PFSK-1 (cell line): ENCODE data around the gene TNFRSF12A.

Experiments used
- FOXP2 ChIP-seq: optimal IDR thresholded peaks from 2 replicates; pipeline ENCODE3; 2011; ENCODE audit warnings: borderline replicate concordance, control low read depth, inconsistent platforms; ENCODE audit not compliant: insufficient read depth; ENCODE audit errors: extremely low read length, extremely low read depth
- POLR2AphosphoS5 ChIP-seq: IDR thresholded peaks from 2 replicates; pipeline ENCODE4 v1.6.1; 2012; ENCODE audit warnings: low read depth, mild to moderate bottlenecking, control low read depth, low read length, moderate library complexity
- SIN3A ChIP-seq: IDR thresholded peaks from 2 replicates; pipeline ENCODE4 v1.6.1; 2012; ENCODE audit warnings: mild to moderate bottlenecking, low read length, moderate library complexity, borderline replicate concordance; ENCODE audit not compliant: insufficient read depth
- TAF1 ChIP-seq: IDR thresholded peaks from 2 replicates; pipeline ENCODE4 v1.6.1; 2012; ENCODE audit warnings: low read length, control low read depth, borderline replicate concordance; ENCODE audit not compliant: insufficient read depth
- TF ChIP-seq, protein P1 (sequence below), 2 experiments: IDR thresholded peaks; 2 replicates each; pipeline versions ENCODE4 v1.6.1 to v1.8.0; 2011 to 2012; ENCODE audit warnings: low read depth in 2 of 2, low read length in 2 of 2, control low read depth in 1 of 2, inconsistent platforms in 1 of 2, mild to moderate bottlenecking in 1 of 2, moderate library complexity in 1 of 2; ENCODE audit not compliant: insufficient read depth in 1 of 2

Gene TNFRSF12A

DNA sequence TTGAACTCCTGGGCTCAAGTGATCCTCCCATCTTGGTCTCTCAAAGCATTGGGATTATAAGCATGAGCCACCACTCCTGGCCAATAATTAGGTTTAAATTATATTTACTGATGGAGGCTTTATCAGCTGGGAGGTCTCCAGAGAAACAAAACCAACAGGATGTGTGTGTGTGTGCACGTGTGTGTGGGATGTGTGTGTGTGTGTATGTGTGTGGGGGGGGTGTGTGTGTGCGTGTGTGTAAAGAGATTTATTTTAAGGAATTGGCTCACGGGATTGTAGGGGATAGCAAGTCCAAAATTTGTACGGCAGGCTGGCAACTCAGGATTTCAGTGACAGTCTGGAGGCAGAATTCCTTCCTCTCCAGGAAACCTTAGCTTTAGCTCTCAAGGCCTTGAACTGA is 30.8 kb downstream of the TNFRSF12A start:
- TF ChIP-seq TAF1 = no peak
- TF ChIP-seq FOXP2 = no peak
- no peak for TF ChIP-seq POLR2AphosphoS5
- TF ChIP-seq, protein P1, sequence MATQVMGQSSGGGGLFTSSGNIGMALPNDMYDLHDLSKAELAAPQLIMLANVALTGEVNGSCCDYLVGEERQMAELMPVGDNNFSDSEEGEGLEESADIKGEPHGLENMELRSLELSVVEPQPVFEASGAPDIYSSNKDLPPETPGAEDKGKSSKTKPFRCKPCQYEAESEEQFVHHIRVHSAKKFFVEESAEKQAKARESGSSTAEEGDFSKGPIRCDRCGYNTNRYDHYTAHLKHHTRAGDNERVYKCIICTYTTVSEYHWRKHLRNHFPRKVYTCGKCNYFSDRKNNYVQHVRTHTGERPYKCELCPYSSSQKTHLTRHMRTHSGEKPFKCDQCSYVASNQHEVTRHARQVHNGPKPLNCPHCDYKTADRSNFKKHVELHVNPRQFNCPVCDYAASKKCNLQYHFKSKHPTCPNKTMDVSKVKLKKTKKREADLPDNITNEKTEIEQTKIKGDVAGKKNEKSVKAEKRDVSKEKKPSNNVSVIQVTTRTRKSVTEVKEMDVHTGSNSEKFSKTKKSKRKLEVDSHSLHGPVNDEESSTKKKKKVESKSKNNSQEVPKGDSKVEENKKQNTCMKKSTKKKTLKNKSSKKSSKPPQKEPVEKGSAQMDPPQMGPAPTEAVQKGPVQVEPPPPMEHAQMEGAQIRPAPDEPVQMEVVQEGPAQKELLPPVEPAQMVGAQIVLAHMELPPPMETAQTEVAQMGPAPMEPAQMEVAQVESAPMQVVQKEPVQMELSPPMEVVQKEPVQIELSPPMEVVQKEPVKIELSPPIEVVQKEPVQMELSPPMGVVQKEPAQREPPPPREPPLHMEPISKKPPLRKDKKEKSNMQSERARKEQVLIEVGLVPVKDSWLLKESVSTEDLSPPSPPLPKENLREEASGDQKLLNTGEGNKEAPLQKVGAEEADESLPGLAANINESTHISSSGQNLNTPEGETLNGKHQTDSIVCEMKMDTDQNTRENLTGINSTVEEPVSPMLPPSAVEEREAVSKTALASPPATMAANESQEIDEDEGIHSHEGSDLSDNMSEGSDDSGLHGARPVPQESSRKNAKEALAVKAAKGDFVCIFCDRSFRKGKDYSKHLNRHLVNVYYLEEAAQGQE (IDR thresholded peaks at IDR 0.05; ENCODE audit: insufficient read depth in 1 of 2, low read depth in 2 of 2, low read length in 2 of 2) = no peak
- TF ChIP-seq SIN3A = no peak

DNA sequence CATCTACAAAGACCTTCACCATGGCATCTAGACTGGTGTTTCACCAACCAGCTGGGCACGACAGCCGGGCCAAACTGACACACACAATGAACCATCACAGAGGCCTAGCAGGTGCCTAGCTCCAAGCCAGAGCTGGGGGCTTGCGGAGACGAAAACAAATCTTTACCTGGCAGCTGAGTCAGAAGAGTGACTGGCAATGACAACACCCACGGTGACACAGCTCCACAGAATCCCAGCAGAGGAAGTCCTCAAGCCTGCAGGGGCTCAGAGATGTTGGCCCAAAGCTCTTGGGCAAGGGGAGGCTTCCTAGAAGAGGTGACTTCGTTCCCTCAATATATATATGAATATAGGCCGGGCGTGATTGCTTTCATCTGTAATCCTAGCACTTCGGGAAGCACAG is 31.3 kb downstream of the TNFRSF12A start:
- TF ChIP-seq SIN3A (no peak), TAF1 (no peak), FOXP2 (no peak), POLR2AphosphoS5 (no peak)
- TF ChIP-seq, protein P1 (IDR thresholded peaks at IDR 0.05; ENCODE audit: insufficient read depth in 1 of 2, low read depth in 2 of 2, low read length in 2 of 2) = no peak

DNA sequence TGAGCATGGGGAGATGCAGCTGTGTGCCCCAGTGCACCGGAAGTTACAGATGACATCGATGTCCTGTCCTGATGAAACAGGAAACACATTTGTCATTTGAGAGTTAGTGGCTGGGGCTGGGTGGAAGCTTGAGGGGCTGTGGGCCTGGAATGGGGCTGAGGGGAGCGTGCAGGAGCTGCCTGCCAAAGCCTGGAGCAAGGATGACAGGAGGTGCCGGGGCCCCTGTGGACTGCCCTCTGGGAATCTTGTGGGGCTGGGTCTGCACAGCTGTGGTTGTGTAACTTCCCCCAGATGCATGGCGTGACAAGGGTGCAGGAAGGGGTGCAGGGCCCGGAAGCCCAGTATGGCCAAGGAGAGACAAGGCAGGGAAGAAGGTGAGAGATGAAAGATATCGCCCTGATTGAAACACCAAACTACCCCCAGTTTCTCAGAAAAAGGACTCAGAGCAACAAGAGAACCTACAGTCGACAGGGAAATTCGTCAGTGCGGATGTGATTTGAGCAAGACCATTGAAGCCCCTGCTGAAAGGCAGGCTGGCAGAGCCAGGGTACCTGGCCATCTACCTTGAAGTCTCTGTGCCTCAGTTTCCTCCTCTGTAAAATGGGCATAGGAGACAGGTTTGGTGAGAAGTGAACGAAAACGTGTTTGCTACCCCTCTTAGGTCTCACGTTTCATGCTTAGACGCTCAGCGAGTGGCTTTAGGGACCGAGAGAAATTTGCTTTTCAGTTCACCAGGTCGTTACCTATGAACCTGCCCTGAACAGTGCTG is 35.0 kb downstream of the TNFRSF12A start:
- no peak for TF ChIP-seq TAF1
- TF ChIP-seq POLR2AphosphoS5 = no peak
- TF ChIP-seq, protein P1 (IDR thresholded peaks at IDR 0.05; ENCODE audit: insufficient read depth in 1 of 2, low read depth in 2 of 2, low read length in 2 of 2) = no peak
- no peak for TF ChIP-seq FOXP2
- no peak for TF ChIP-seq SIN3A

DNA sequence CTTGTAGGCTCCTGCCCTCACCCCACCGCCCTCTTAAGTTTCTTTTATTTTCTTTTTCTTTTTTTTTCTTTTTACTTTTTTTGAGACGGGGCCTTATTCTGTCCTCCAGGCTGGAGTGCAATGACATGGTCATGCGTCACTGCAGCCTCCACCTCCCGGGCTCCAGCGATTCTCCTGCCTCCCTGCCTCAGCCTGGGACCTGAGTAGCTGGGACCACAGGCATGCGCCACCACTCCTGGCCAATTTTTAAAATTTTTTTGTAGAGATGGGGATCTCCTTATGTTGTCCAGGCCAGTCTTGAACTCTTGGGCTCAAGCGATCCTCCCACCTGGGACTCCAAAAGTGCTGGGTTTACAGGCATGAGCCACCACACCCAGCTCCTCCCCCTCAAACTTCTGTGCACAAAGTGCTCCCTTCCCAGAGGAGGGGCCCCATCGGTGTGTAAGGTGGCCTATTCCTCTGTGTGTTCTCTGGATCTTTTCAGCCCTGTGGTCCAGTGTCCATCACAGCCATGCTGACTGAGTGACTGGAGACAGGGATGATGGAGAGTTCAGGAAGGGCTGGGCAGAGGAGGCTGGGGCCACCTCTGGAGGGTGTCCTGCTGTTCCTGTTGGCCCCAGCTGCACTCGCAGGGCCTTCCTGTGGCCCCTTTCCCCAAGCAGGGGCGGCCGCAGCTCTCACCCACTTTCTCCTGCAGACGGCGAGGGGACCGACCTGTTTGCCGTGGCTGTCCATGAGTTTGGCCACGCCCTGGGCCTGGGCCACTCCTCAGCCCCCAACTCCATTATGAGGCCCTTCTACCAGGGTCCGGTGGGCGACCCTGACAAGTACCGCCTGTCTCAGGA is 36.4 kb downstream of the TNFRSF12A start:
- TF ChIP-seq POLR2AphosphoS5 (no peak), TAF1 (no peak), FOXP2 (no peak), SIN3A (no peak)
- TF ChIP-seq, protein P1 (IDR thresholded peaks at IDR 0.05; ENCODE audit: insufficient read depth in 1 of 2, low read depth in 2 of 2, low read length in 2 of 2) = no peak
